H1 (cell line): Measurements from ENCODE around the gene PIP5K1B. TPM values are rescaled to one million over a fixed set of nuclear protein-coding genes. Genes with fewer than 3 reads are reported as not detected.

Experiments used
- CTCF ChIA-PET: fragments of 300-600 bp; sonication (Branson Sonifier 250); formaldehyde crosslinking; loops from one replicate; lab custom pipeline; 2021; ENCODE audit not compliant: partially characterized antibody; lab: Charles Lee
- POLR2A ChIA-PET: fragments of 300-600 bp; sonication (Branson Sonifier 250); formaldehyde crosslinking; loops from one replicate; lab custom pipeline; 2021; ENCODE audit warnings: inconsistent platforms; ENCODE audit not compliant: partially characterized antibody; lab: Charles Lee
- DNase-seq, 2 experiments: peaks; one replicate each; pipeline versions ENCODE4 v3.0.0 to v3.0.0-alpha.2; 2010 to 2022; ENCODE audit warnings: low spot score in 2 of 2, low read depth in 1 of 2, mixed read lengths in 1 of 2
- FAIRE-seq: peaks from 2 replicates; lab custom pipeline; 2011; peaks lifted over from hg19 to GRCh38; lab: Jason Lieb, UNC
- H2AFZ ChIP-seq: 2 replicates; pipeline ENCODE4 v1.8.1; 2012; ENCODE audit warnings: low read length, inconsistent platforms
- H2AK5ac ChIP-seq: 2 replicates; pipeline ENCODE4 v1.6.1; 2013; ENCODE audit warnings: low read depth, low read length
- H2BK120ac ChIP-seq: replicated peaks from 2 replicates; pipeline ENCODE3; 2013; ENCODE audit warnings: low read depth, low read length, inconsistent platforms
- H2BK12ac ChIP-seq: 2 replicates; pipeline ENCODE4 v1.6.1; 2013; ENCODE audit warnings: low read depth, low read length
- H2BK15ac ChIP-seq: 2 replicates; pipeline ENCODE4 v1.6.1; 2013; ENCODE audit warnings: low read length
- H2BK20ac ChIP-seq: 2 replicates; pipeline ENCODE4 v1.6.1; 2013; ENCODE audit warnings: low read length
- H2BK5ac ChIP-seq: 2 replicates; pipeline ENCODE4 v1.6.1; 2013; ENCODE audit warnings: low read depth, low read length
- H3K14ac ChIP-seq: 2 replicates; pipeline ENCODE4 v1.6.1; 2013; ENCODE audit warnings: inconsistent platforms; ENCODE audit not compliant: insufficient read length
- H3K18ac ChIP-seq: 2 replicates; pipeline ENCODE4 v1.6.1; 2013; ENCODE audit warnings: low read length; ENCODE audit errors: extremely low read depth
- H3K23ac ChIP-seq: 2 replicates; pipeline ENCODE4 v1.6.1; 2013; ENCODE audit warnings: inconsistent platforms; ENCODE audit not compliant: insufficient read length
- H3K23me2 ChIP-seq: 2 replicates; pipeline ENCODE4 v1.6.1; 2013; ENCODE audit warnings: low read depth, low read length
- H3K27ac ChIP-seq: 2 replicates; pipeline ENCODE4 v1.6.1; 2011; ENCODE audit warnings: low read depth, low read length, inconsistent platforms
- H3K27me3 ChIP-seq, 4 experiments: replicated peaks in 1 of 4; 1 replicate in 1 of 4; 2 replicates in 3 of 4; pipeline versions ENCODE4 v1.6.1 to v1.8.1; 2011 to 2013; ENCODE audit warnings: low read length in 3 of 4, mild to moderate bottlenecking in 3 of 4, inconsistent platforms in 2 of 4, mixed read lengths in 2 of 4, moderate library complexity in 1 of 4; ENCODE audit not compliant: control insufficient read depth in 3 of 4, insufficient read depth in 3 of 4; ENCODE audit errors: extremely low read depth in 1 of 4
- H3K36me3 ChIP-seq, 4 experiments: 2 replicates each; pipeline versions ENCODE4 v1.6.1 to v1.8.1; 2011 to 2013; ENCODE audit warnings: mild to moderate bottlenecking in 4 of 4, low read length in 3 of 4, moderate library complexity in 2 of 4, control low read depth in 1 of 4, inconsistent platforms in 1 of 4; ENCODE audit not compliant: insufficient read depth in 4 of 4, control insufficient read depth in 2 of 4
- H3K4ac ChIP-seq: replicated peaks from 2 replicates; pipeline ENCODE3; 2013; ENCODE audit warnings: low read length, low read depth, mixed read lengths, inconsistent platforms; ENCODE audit not compliant: insufficient read length
- H3K4me1 ChIP-seq, 4 experiments: replicated peaks in 1 of 4; 1 replicate in 1 of 4; 2 replicates in 3 of 4; pipeline versions ENCODE4 v1.6.1 to v1.8.1; 2011 to 2013; ENCODE audit warnings: low read length in 3 of 4, inconsistent platforms in 2 of 4, mixed read lengths in 1 of 4; ENCODE audit not compliant: insufficient read depth in 4 of 4, control insufficient read depth in 3 of 4
- H3K4me2 ChIP-seq, 2 experiments: 2 replicates each; pipeline versions ENCODE4 v1.6.1 to v1.8.1; 2011 to 2013; ENCODE audit warnings: low read depth in 2 of 2, low read length in 2 of 2, control low read depth in 1 of 2, inconsistent platforms in 1 of 2, mild to moderate bottlenecking in 1 of 2; ENCODE audit not compliant: insufficient read depth in 1 of 2
- H3K4me3 ChIP-seq, 4 experiments: fragments of 200-600, 300-600 bp in 1 of 4; sonication (generic), shearing (Covaris generic), sonication (Bioruptor Twin) in 1 of 4; 2 replicates each; pipeline versions ENCODE4 v1.5.1 to v1.8.1; 2011 to 2016; ENCODE audit warnings: low read length in 4 of 4, low read depth in 3 of 4, control low read depth in 2 of 4, inconsistent platforms in 2 of 4, mild to moderate bottlenecking in 2 of 4, mixed read lengths in 1 of 4, moderate library complexity in 1 of 4; ENCODE audit not compliant: insufficient read depth in 2 of 4; ENCODE audit errors: extremely low read depth in 1 of 4
- H3K56ac ChIP-seq: replicated peaks from 2 replicates; pipeline ENCODE3; 2013; ENCODE audit warnings: low read depth, mild to moderate bottlenecking, mixed read lengths, low read length, inconsistent platforms; ENCODE audit not compliant: insufficient read length
- H3K79me1 ChIP-seq: 2 replicates; pipeline ENCODE4 v1.6.1; 2013; ENCODE audit warnings: low read depth, low read length, control low read depth
- H3K79me2 ChIP-seq, 2 experiments: 2 replicates each; pipeline versions ENCODE4 v1.6.1 to v1.8.1; 2012 to 2013; ENCODE audit warnings: low read length in 2 of 2, mild to moderate bottlenecking in 2 of 2, inconsistent platforms in 1 of 2; ENCODE audit not compliant: insufficient read depth in 2 of 2, control insufficient read depth in 1 of 2
- H3K9ac ChIP-seq, 4 experiments: replicated peaks in 1 of 4; 1 replicate in 1 of 4; 2 replicates in 3 of 4; pipeline versions ENCODE4 v1.6.1 to v1.8.1; 2011 to 2013; ENCODE audit warnings: low read depth in 3 of 4, low read length in 3 of 4, control low read depth in 2 of 4, mild to moderate bottlenecking in 2 of 4, moderate library complexity in 2 of 4, inconsistent platforms in 1 of 4; ENCODE audit errors: extremely low read depth in 1 of 4
- H3K9me3 ChIP-seq, 2 experiments: 2 replicates each; pipeline versions ENCODE4 v1.6.1 to v1.8.1; 2012 to 2013; ENCODE audit warnings: mild to moderate bottlenecking in 2 of 2, moderate library complexity in 2 of 2, control low read depth in 1 of 2, inconsistent platforms in 1 of 2, low read depth in 1 of 2, low read length in 1 of 2, mixed read lengths in 1 of 2; ENCODE audit not compliant: insufficient read depth in 2 of 2
- H4K20me1 ChIP-seq, 2 experiments: replicated peaks in 1 of 2; 2 replicates each; pipeline versions ENCODE3 to v1.8.1; 2011 to 2013; ENCODE audit warnings: inconsistent platforms in 2 of 2, low read length in 2 of 2, mild to moderate bottlenecking in 1 of 2; ENCODE audit not compliant: insufficient read depth in 2 of 2, control insufficient read depth in 1 of 2
- H4K5ac ChIP-seq: 2 replicates; pipeline ENCODE4 v1.6.1; 2013; ENCODE audit warnings: low read length, low read depth, mixed read lengths, inconsistent platforms; ENCODE audit not compliant: insufficient read length
- H4K8ac ChIP-seq: 2 replicates; pipeline ENCODE4 v1.8.0; 2013; ENCODE audit warnings: mild to moderate bottlenecking, moderate library complexity, low read length, inconsistent platforms; ENCODE audit not compliant: insufficient read depth; ENCODE audit errors: extremely low read depth
- H4K91ac ChIP-seq: replicated peaks from 2 replicates; pipeline ENCODE3; 2013; ENCODE audit warnings: low read length, mixed read lengths, inconsistent platforms; ENCODE audit not compliant: insufficient read length
- ASH2L ChIP-seq: fragments of 200-600, 300-600 bp; sonication (generic); IDR thresholded peaks from one replicate; pipeline ENCODE4 v1.7.1; 2017; ENCODE audit warnings: low read length
- CBX5 ChIP-seq: fragments of 300-800, 300-1000 bp; sonication (generic); IDR thresholded peaks from 2 replicates; pipeline ENCODE4 v1.7.1; 2016; ENCODE audit warnings: antibody characterized with exemption, low read length, low read depth
- CEBPB ChIP-seq: IDR thresholded peaks from 2 replicates; pipeline ENCODE4 v1.6.1; 2012; ENCODE audit warnings: low read depth, low read length
- CTBP2 ChIP-seq: IDR thresholded peaks from 2 replicates; pipeline ENCODE4 v1.7.0; 2011; ENCODE audit warnings: borderline replicate concordance, mild to moderate bottlenecking, moderate library complexity, mixed read lengths, low read length; ENCODE audit not compliant: insufficient read depth, insufficient read length
- EP300 ChIP-seq, 2 experiments: IDR thresholded peaks; 1 replicate in 1 of 2; 2 replicates in 1 of 2; pipeline ENCODE4 v1.6.1; 2011 to 2012; ENCODE audit warnings: low read depth in 2 of 2, low read length in 2 of 2, mild to moderate bottlenecking in 2 of 2, borderline replicate concordance in 1 of 2, inconsistent platforms in 1 of 2, moderate library complexity in 1 of 2
- HDAC6 ChIP-seq: IDR thresholded peaks from one replicate; pipeline ENCODE4 v1.7.1; 2012; ENCODE audit warnings: low read depth, mild to moderate bottlenecking, inconsistent platforms, low read length, moderate library complexity
- RBBP5 ChIP-seq: IDR thresholded peaks from 2 replicates; pipeline ENCODE4 v1.7.1; 2012; ENCODE audit warnings: low read depth, mild to moderate bottlenecking, inconsistent platforms, low read length, moderate library complexity, borderline replicate concordance
- TCF12 ChIP-seq: IDR thresholded peaks from 2 replicates; pipeline ENCODE4 v1.6.1; 2011; ENCODE audit warnings: low read depth, mild to moderate bottlenecking, low read length
- YY1 ChIP-seq: IDR thresholded peaks from 2 replicates; pipeline ENCODE4 v1.6.1; 2011; ENCODE audit warnings: low read depth, mild to moderate bottlenecking, low read length
- WGBS, 2 experiments: shearing (Covaris generic) in 1 of 2; methylation state at CpG; one replicate each; pipeline versions ENCODE4 v1.1.6 to v1.1.7; 2013 to 2015; ENCODE audit warnings: low lambda C conversion rate in 2 of 2, mixed read lengths in 2 of 2, inconsistent platforms in 1 of 2, low coverage in 1 of 2, missing lambda C conversion rate in 1 of 2; ENCODE audit not compliant: insufficient replicate concordance in 2 of 2, insufficient coverage in 1 of 2, insufficient read length in 1 of 2; ENCODE audit errors: extremely low coverage in 1 of 2, missing lambda C conversion rate in 1 of 2; 5-methylcytosine and 5-hydroxymethylcytosine counted together
- polyA plus RNA-seq, 7 experiments: library from polyadenylated mRNA; depleted of rRNA in 3 of 7; stranded (reverse) in 5 of 7; unstranded in 2 of 7; fragments of >200 nt in 5 of 7; fragments of 200-250 nt in 2 of 7; gene quantifications; 1 replicate in 5 of 7; 2 replicates in 1 of 7; 4 replicates in 1 of 7; pipeline versions ENCODE4 v1.2.1 to v1.2.3, GENCODE V29; 2011 to 2013; ENCODE audit warnings: missing spikeins in 2 of 7, mixed read lengths in 2 of 7
- total RNA-seq: library from RNA; stranded (reverse); fragmentation: NEBNext Ultra II Directional; extraction: Animal tissue kit (Norgen Biotek cat#: 25700); gene quantifications from 2 replicates; pipeline ENCODE4 v1.2.1, GENCODE V29; 2021
- TF ChIP-seq, protein P1 (sequence below): IDR thresholded peaks from 2 replicates; pipeline ENCODE4 v1.6.1; 2011; ENCODE audit warnings: low read depth, mild to moderate bottlenecking, low read length; ENCODE audit not compliant: insufficient read depth

PIP5K1B gene
- total and polyA plus RNA-seq, 2 of the 8 experiments (the other 6 are each of a cell fraction or from before 2014, with no cell fraction given), result 4.7 to 7.7 TPM

DNA sequence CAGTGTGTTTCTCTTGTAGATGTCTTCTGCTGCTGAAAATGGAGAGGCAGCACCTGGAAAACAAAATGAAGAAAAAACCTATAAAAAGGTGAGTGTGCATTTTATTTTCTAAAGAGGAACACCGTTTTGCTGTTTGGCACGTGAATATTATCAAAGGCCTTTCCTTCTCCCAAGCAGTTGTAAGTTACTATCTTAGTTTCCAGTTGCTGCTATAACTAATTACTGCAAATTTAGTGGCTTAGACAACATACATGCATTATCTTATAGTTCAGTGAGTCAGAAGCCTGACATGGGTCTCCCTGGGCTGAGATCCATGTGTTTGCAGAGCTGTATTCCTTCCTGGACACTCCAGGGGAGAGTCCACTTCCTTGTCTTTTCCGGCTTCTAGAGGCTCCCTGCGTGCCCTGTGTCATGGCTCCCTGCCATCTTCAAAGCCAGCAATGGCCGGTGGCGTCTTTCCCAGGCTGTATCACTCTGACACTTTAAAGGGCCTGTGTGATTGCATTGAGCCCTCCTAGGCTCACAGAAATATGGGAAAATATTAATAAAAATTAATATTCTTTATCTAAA, 117.6 kb downstream of the PIP5K1B start:
- Histone ChIP-seq H4K5ac (no peak overlapping the region), H2BK120ac (no peak overlapping the region), H4K8ac (no peak overlapping the region), H2AK5ac (no peak overlapping the region), H3K18ac (no peak overlapping the region), H3K9me3 (no peaks in the 10 kb centered on the region), H2BK5ac (no peak overlapping the region), H2AFZ (no peak overlapping the region), H3K4me1 (peaks cover 2 to 10% (median 5%) of the 10 kb centered on the region in 4 experiments; a peak in 4 of 7 replicates), H3K79me1 (no peaks in the 10 kb centered on the region), H3K27me3 (no peaks in the 10 kb centered on the region), H3K4ac (no peak overlapping the region), H4K20me1 (no peaks in the 10 kb centered on the region), H2BK15ac (no peak overlapping the region), H3K4me2 (no peak overlapping the region), H3K27ac (no peak overlapping the region), H3K9ac (no peak overlapping the region), H3K79me2 (no peaks in the 10 kb centered on the region), H4K91ac (no peak overlapping the region), H3K23ac (no peak overlapping the region), H2BK12ac (no peak overlapping the region), H3K23me2 (no peaks in the 10 kb centered on the region), H3K56ac (no peak overlapping the region), H3K4me3 (no peak overlapping the region), H3K36me3 (no peaks in the 10 kb centered on the region), H2BK20ac (no peak overlapping the region)
- DNase-seq, result no peak
- FAIRE-seq, result no peak
- CTCF ChIA-PET, result interaction anchor here (0.6 to 1.0 kb wide), 2 partner anchors 11 to 15 kb away, joined by 3 read pairs; no protein-coding TSS in a partner anchor
- POLR2A ChIA-PET, result no interaction called here
- TF ChIP-seq RBBP5 (no peak), ASH2L (no peak), YY1 (no peak), CTBP2 (no peak), TCF12 (no peak), CBX5 (no peak), EP300 (IDR thresholded peaks at IDR 0.05; ENCODE audit: borderline replicate concordance in 1 of 2, low read depth in 2 of 2, low read length in 2 of 2) (no peak), HDAC6 (no peak), CEBPB (no peak)
- TF ChIP-seq, protein P1, sequence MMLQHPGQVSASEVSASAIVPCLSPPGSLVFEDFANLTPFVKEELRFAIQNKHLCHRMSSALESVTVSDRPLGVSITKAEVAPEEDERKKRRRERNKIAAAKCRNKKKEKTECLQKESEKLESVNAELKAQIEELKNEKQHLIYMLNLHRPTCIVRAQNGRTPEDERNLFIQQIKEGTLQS, result no peak
- TF ChIP-seq, all 59 proteins: peak for 0
- no peak overlapping the region for H3K14ac ChIP-seq
- 92% methylated on average over 6 of the region's 6 CpGs; no CpG with 5 or more reads in 1 of the 2 experiments for WGBS, 2 experiments
